ENCODE results near the gene NDUFS7. TPM values are rescaled to one million over a fixed set of nuclear protein-coding genes. Genes with fewer than 3 reads are reported as not detected.

The NDUFS7 gene
- total RNA-seq, 1 experiment from 2014 or later = 83.9 TPM

DNA sequence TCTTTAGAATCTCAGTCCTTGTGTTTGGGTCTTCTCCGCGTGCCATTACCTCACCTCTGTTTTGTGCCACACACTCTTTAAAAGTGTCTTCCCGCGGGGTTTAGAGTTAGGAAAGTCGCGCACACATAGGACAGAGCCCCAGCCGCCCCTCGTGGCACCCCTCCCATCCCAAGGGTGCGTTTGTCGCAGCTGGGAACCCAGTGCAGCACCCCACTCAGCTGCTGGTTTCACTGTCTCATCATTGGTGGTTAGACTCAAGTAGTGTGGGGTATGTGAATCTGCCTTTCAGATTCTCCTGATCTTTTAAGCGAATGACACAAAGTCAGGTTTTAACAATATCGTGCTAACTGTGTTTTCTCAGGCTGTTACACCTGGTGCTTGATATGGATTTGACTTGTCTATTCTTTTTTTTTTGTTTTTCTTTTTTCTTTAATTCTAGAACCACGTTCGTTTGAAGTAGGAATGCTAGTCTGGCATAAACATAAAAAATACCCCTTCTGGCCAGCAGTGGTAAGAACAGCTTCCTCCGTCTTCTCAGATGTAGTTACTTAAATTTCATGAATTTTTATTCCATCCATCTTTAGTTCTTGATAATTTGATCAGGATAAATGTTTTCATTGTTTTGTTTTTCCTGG is 19.5 kb upstream of the NDUFS7 start:
- Histone ChIP-seq H3K79me2 (ENCODE audit: insufficient read depth, low read length) (no peaks in the 10 kb centered on the region), H2BK5ac (ENCODE audit: insufficient read length, low read length) (no peak overlapping the region), H2AK5ac (ENCODE audit: insufficient read length, low read length) (no peak overlapping the region), H3K23me2 (ENCODE audit: insufficient read length, low read depth, low read length, poor library complexity, severe bottlenecking) (peaks cover 7% of the 10 kb centered on the region), H3K23ac (ENCODE audit: insufficient read length, low read depth, low read length) (no peak overlapping the region), H3T11ph (ENCODE audit: low read length) (no peak overlapping the region), H3K56ac (ENCODE audit: insufficient read length, low read depth, low read length) (no peak overlapping the region), H3K4ac (ENCODE audit: low read depth, low read length) (no peak overlapping the region), H3K4me1 (ENCODE audit: insufficient read depth, low read length) (no peaks in the 10 kb centered on the region), H2BK20ac (ENCODE audit: low read depth, low read length, poor library complexity, severe bottlenecking) (no peak overlapping the region), H3K27ac (ENCODE audit: insufficient read length, low read depth, low read length) (no peak overlapping the region), H3K27me3 (ENCODE audit: insufficient read depth, low read length) (no peaks in the 10 kb centered on the region), H3K9me3 (ENCODE audit: control insufficient read depth, low read depth, low read length) (no peaks in the 10 kb centered on the region), H4K91ac (ENCODE audit: insufficient read length, low read depth, low read length) (no peak overlapping the region), H3K9ac (ENCODE audit: extremely low read depth, insufficient read length, low read length) (no peak overlapping the region), H4K5ac (ENCODE audit: insufficient read length, low read depth, low read length) (no peak overlapping the region), H2AFZ (ENCODE audit: low read length) (no peak overlapping the region), H2BK12ac (ENCODE audit: insufficient read length, low read depth, low read length) (no peak overlapping the region), H2BK15ac (ENCODE audit: low read depth, low read length) (no peak overlapping the region), H4K8ac (replicated peaks; ENCODE audit: insufficient read length, low read depth, low read length) (no peak overlapping the region), H3K14ac (ENCODE audit: insufficient read depth, low read length) (no peak overlapping the region), H3K79me1 (ENCODE audit: insufficient read depth, low read depth, low read length, poor library complexity, severe bottlenecking) (no peaks in the 10 kb centered on the region), H3K4me2 (ENCODE audit: insufficient read depth, insufficient read length, low read length) (no peak overlapping the region), H4K20me1 (ENCODE audit: control insufficient read depth, insufficient read depth, insufficient read length) (peaks cover 2% of the 10 kb centered on the region), H2BK120ac (ENCODE audit: low read depth, low read length, poor library complexity, severe bottlenecking) (no peak overlapping the region), H3K18ac (ENCODE audit: insufficient read length, low read depth, low read length) (no peak overlapping the region)
- no peaks in the 10 kb centered on the region for H3K27me3 Mint-ChIP-seq (ENCODE audit: low read depth)
- peak; percentile 51 for TF ChIP-seq CTCF (conservative IDR thresholded peaks at IDR 0.05)
- 0 out of 7 replicates have a peak overlapping the region, but pooled peaks of 1 of the 3 experiments have one; percentile 55 for H3K27ac Mint-ChIP-seq
- no peak for DNase-seq
- no peaks in the 10 kb centered on the region for H3K9me3 Mint-ChIP-seq
- no CpG with 5 or more reads among the region's 15 CpGs for WGBS (ENCODE audit: extremely low coverage, insufficient read length, low lambda C conversion rate)
- H3K4me3 Mint-ChIP-seq = no peak overlapping the region
- H3K36me3 Mint-ChIP-seq (ENCODE audit: insufficient read depth in 1 of 3, low read depth in 3 of 3) = peaks cover 32 to 90% (median 84%) of the 10 kb centered on the region in 3 experiments
- peaks cover 15 to 25% of the 10 kb centered on the region in 2 experiments for H3K4me1 Mint-ChIP-seq
